Measurements from ENCODE around the gene AKAP7.

The AKAP7 gene

DNA sequence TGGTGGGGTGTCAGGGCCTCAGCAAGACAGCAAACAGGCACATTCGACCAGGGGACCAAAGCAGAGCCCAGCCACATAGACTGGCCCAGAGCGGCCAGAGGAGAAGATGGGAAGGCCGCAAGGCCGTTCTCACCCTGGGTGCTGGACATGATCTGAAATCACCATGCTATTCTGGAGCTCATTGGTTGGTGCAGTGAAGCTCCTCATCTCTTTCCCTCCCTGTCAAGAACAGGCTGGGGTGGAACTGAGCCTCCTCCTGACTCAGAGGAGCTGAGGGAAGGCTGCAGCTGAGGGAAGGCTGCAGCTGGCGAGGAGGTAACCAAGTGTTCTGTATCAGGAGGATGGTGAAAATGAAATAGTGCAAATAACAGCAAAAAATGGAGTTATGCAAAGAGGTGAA, 80.0 kb downstream of the AKAP7 start:
- DNase-seq (ENCODE audit: low read depth), result no peak
- TF ChIP-seq, protein P1, sequence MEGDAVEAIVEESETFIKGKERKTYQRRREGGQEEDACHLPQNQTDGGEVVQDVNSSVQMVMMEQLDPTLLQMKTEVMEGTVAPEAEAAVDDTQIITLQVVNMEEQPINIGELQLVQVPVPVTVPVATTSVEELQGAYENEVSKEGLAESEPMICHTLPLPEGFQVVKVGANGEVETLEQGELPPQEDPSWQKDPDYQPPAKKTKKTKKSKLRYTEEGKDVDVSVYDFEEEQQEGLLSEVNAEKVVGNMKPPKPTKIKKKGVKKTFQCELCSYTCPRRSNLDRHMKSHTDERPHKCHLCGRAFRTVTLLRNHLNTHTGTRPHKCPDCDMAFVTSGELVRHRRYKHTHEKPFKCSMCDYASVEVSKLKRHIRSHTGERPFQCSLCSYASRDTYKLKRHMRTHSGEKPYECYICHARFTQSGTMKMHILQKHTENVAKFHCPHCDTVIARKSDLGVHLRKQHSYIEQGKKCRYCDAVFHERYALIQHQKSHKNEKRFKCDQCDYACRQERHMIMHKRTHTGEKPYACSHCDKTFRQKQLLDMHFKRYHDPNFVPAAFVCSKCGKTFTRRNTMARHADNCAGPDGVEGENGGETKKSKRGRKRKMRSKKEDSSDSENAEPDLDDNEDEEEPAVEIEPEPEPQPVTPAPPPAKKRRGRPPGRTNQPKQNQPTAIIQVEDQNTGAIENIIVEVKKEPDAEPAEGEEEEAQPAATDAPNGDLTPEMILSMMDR (IDR thresholded peaks at IDR 0.05; ENCODE audit: control insufficient read depth, insufficient read depth, low read depth, low read length, missing control alignments), result no peak

DNA sequence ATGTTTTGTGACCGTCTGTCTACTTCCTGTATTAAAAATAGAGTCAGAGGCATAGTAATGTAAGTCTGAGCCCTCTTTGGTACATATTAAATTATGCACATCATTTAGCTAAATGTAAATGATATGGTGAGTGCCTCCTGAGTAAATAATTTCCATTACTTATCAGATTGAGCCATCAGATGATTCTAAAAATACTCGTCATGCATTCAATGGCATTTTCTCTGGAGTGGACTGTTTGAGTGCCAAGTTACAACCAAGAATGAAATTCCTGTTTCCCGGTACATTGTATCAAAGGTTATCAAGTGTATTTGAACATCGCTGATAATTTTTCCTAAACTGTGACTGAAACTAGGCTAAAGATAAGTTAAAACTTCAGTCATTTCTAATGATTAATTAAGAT, 81.0 kb downstream of the AKAP7 start:
- no peak for DNase-seq (ENCODE audit: low read depth)
- H3K4me3 ChIP-seq (ENCODE audit: control insufficient read depth, low read depth, low read length), result no peak overlapping the region
- TF ChIP-seq, protein P1 (IDR thresholded peaks at IDR 0.05; ENCODE audit: control insufficient read depth, insufficient read depth, low read depth, low read length, missing control alignments), result no peak

More for the DNA sequence above, 80.0 kb downstream of the AKAP7 start:
- H3K4me3 ChIP-seq (ENCODE audit: control insufficient read depth, low read depth, low read length), result no peak overlapping the region

DNA sequence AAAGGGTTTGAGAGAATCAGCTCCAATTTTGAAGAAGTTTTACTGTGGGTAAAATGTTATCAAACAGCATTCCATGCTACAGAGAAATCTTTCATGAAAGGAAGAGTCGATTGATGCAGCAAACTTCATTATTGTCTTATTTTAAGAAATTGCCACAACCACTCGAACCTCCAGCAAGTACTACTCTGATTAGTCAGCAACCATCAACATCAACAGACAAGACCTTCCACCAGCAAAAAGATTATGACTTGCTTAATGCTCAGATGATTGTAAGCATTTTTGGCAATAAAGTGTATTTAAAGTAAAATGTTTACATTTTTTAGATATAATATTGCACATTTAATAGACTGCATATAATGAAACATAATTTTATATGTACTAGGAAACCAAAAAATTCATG, 87.5 kb downstream of the AKAP7 start:
- TF ChIP-seq, protein P1 (IDR thresholded peaks at IDR 0.05; ENCODE audit: control insufficient read depth, insufficient read depth, low read depth, low read length, missing control alignments), result no peak
- DNase-seq (ENCODE audit: low read depth), result no peak
- no peak overlapping the region for H3K4me3 ChIP-seq (ENCODE audit: control insufficient read depth, low read depth, low read length)

DNA sequence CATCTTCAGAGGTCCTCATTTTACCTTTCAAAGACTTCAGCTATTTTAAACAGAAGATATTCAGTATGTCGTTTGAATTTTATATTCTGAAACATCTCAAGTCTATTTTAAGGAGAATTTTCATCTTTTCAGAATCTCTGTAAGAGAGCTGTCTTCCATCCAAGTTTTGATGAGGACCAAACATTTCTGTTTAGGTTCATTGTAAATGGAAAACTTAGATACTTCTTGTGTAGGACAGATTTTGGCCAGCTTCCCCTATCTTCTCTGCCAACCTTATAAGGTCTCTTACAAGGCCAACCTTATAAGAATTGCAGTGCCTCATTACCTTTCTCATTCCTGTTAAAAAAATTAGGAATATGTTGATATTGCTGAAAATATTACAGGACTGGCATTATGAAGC, 88.1 kb downstream of the AKAP7 start:
- no peak overlapping the region for H3K4me3 ChIP-seq (ENCODE audit: control insufficient read depth, low read depth, low read length)
- TF ChIP-seq, protein P1 (IDR thresholded peaks at IDR 0.05; ENCODE audit: control insufficient read depth, insufficient read depth, low read depth, low read length, missing control alignments), result no peak
- no peak for DNase-seq (ENCODE audit: low read depth)

DNA sequence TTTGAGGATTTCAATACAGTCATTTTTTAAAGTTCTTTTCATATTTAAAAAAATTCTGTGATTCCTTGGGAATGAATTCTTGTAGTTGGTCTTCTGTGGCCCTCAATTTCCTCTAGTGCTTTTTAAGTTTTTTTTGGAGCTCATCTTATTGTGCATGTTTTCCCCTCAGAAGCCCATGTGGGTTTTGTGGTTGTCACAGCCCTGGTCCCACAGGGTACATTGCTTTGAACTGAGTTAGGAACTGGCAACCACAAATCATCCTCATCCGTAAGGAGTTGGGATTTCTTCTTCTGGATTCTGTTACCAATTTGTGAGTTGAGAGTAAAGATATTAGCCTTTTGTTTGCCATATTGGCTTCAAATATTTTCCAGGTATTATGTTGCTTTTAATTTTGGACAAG, 89.9 kb downstream of the AKAP7 start:
- no peak overlapping the region for H3K4me3 ChIP-seq (ENCODE audit: control insufficient read depth, low read depth, low read length)
- TF ChIP-seq, protein P1 (IDR thresholded peaks at IDR 0.05; ENCODE audit: control insufficient read depth, insufficient read depth, low read depth, low read length, missing control alignments), result no peak
- DNase-seq (ENCODE audit: low read depth), result no peak

DNA sequence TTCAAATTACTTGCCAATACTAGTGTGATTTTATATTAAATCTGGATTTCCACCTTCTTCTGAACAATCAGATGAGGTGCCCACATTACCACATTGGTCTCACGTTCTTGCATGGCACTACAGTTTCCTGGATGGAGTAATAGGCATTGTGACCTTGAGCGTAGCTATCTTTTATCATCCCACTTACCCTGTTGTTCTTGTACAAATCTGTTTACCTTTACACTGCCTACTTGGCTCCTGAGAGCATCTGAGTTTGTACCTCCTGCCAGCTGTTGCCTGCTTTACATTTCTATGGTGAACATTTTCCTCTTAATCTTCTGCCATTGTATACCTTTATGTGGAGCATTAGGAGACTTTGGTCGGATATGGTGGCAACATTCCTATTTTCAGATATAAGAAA, 90.7 kb downstream of the AKAP7 start:
- TF ChIP-seq, protein P1 (IDR thresholded peaks at IDR 0.05; ENCODE audit: control insufficient read depth, insufficient read depth, low read depth, low read length, missing control alignments), result no peak
- no peak for DNase-seq (ENCODE audit: low read depth)
- H3K4me3 ChIP-seq (ENCODE audit: control insufficient read depth, low read depth, low read length), result no peak overlapping the region
